HCT116 (cell line): Measurements from ENCODE around the gene TRPM1. TPM values are rescaled to one million over a fixed set of nuclear protein-coding genes. Genes with fewer than 3 reads are reported as not detected.

Source experiments
- ATAC-seq: fragments of 200-7000 bp; cut with Tn5 transposase; 2 replicates; pipeline ENCODE4 v1.9.1; 2020; ENCODE audit warnings: mild to moderate bottlenecking, moderate library complexity
- BruUV-seq: library from RNA; stranded (reverse); fragments of 400-500 nt; replicated peaks from 2 replicates; lab custom pipeline; 2021; lab: Mats Ljungman, UMichigan
- CTCF ChIA-PET: fragments of 300-600 bp; sonication (Branson Sonifier 250); formaldehyde crosslinking; loops from one replicate; lab custom pipeline; 2021; ENCODE audit warnings: antibody characterized with exemption; lab: Charles Lee
- POLR2A ChIA-PET: fragments of 300-600, 350-600 bp; sonication (Branson Sonifier 250); formaldehyde crosslinking; loops from one replicate; lab custom pipeline; 2021; ENCODE audit warnings: antibody characterized with exemption; lab: Charles Lee
- RAD21 ChIA-PET, 2 experiments: fragments of 300-600 bp; sonication (Branson Sonifier 250); formaldehyde crosslinking; loops; one replicate each; lab custom pipeline; 2023; ENCODE audit warnings: low total read pairs in 2 of 2; ENCODE audit not compliant: uncharacterized antibody in 2 of 2, unreplicated experiment in 2 of 2, low non-redundant PET in 1 of 2; lab: Charles Lee
- DNase-seq: peaks from one replicate; pipeline ENCODE4 v3.0.0-alpha.2; 2010; ENCODE audit warnings: low read depth, low spot score
- H2AFZ ChIP-seq: fragments of 200-600 bp; shearing (Covaris generic), sonication (generic); 2 replicates; pipeline ENCODE4 v1.6.1; 2017; ENCODE audit warnings: low read depth, mixed run types, mixed read lengths, antibody characterized with exemption, low read length; ENCODE audit not compliant: poor library complexity, severe bottlenecking
- H3K27ac ChIP-seq: 2 replicates; pipeline ENCODE4 v1.5.1; 2012; ENCODE audit warnings: low read depth, low read length
- H3K27me3 ChIP-seq: fragments of 200-600 bp; sonication (generic); 2 replicates; pipeline ENCODE4 v1.6.1; 2016; ENCODE audit warnings: mixed run types, low read length, mixed read lengths; ENCODE audit not compliant: insufficient read depth
- H3K36me3 ChIP-seq, 2 experiments: fragments of 200-500 bp in 1 of 2; fragments of 200-600 bp in 1 of 2; sonication (Bioruptor generic) in 1 of 2; sonication (generic) in 1 of 2; 2 replicates each; pipeline versions ENCODE4 v1.5.1 to v1.6.1; 2014 to 2016; ENCODE audit warnings: low read length in 2 of 2, inconsistent platforms in 1 of 2, mixed read lengths in 1 of 2, mixed run types in 1 of 2; ENCODE audit not compliant: insufficient read depth in 2 of 2, control insufficient read depth in 1 of 2
- H3K4me1 ChIP-seq, 2 experiments: fragments of 200-600 bp in 1 of 2; sonication (generic) in 1 of 2; 2 replicates each; pipeline versions ENCODE4 v1.5.1 to v1.6.1; 2012 to 2017; ENCODE audit warnings: low read length in 2 of 2, inconsistent platforms in 1 of 2, mild to moderate bottlenecking in 1 of 2, mixed read lengths in 1 of 2, mixed run types in 1 of 2, moderate library complexity in 1 of 2; ENCODE audit not compliant: insufficient read depth in 2 of 2, control insufficient read depth in 1 of 2
- H3K4me2 ChIP-seq: fragments of 200-600 bp; sonication (generic); 2 replicates; pipeline ENCODE4 v1.6.1; 2017; ENCODE audit warnings: mixed run types, low read length, mixed read lengths
- H3K4me3 ChIP-seq, 2 experiments: fragments of 200-600 bp in 1 of 2; sonication (generic) in 1 of 2; replicated peaks in 1 of 2; 2 replicates each; pipeline ENCODE4 v1.5.1; 2011 to 2016; ENCODE audit warnings: low read length in 2 of 2, control low read depth in 1 of 2, low read depth in 1 of 2, mild to moderate bottlenecking in 1 of 2, mixed read lengths in 1 of 2, mixed run types in 1 of 2
- H3K79me2 ChIP-seq: fragments of 200-600 bp; sonication (generic); 2 replicates; pipeline ENCODE4 v1.6.1; 2017; ENCODE audit warnings: mild to moderate bottlenecking, mixed run types, low read length, moderate library complexity, mixed read lengths; ENCODE audit not compliant: insufficient read depth
- H3K9ac ChIP-seq: fragments of 200-600 bp; sonication (generic); 2 replicates; pipeline ENCODE4 v1.6.1; 2016; ENCODE audit warnings: low read length, mixed read lengths
- H3K9me2 ChIP-seq: fragments of 200-600 bp; sonication (generic), shearing (Covaris generic); 2 replicates; pipeline ENCODE4 v1.6.1; 2017; ENCODE audit warnings: mixed run types, mild to moderate bottlenecking, moderate library complexity; ENCODE audit not compliant: insufficient read depth
- H3K9me3 ChIP-seq, 2 experiments: fragments of 200-500 bp in 1 of 2; fragments of 200-600 bp in 1 of 2; sonication (Bioruptor generic) in 1 of 2; sonication (generic) in 1 of 2; 2 replicates each; pipeline ENCODE4 v1.6.1; 2014 to 2017; ENCODE audit warnings: low read length in 2 of 2, mixed read lengths in 2 of 2, inconsistent platforms in 1 of 2, low read depth in 1 of 2, mild to moderate bottlenecking in 1 of 2, mixed run types in 1 of 2, moderate library complexity in 1 of 2; ENCODE audit not compliant: control insufficient read depth in 1 of 2, insufficient read depth in 1 of 2
- H4K20me1 ChIP-seq: fragments of 200-600 bp; sonication (generic), shearing (Covaris generic); 2 replicates; pipeline ENCODE4 v1.6.1; 2017; ENCODE audit warnings: mixed run types, mild to moderate bottlenecking, moderate library complexity; ENCODE audit not compliant: insufficient read depth
- EGR1 ChIP-seq: IDR thresholded peaks from 2 replicates; pipeline ENCODE4 v1.6.1; 2012; ENCODE audit warnings: low read depth
- FOSL1 ChIP-seq: IDR thresholded peaks from 2 replicates; pipeline ENCODE4 v1.6.1; 2012; ENCODE audit warnings: low read depth
- JUND ChIP-seq: IDR thresholded peaks from 2 replicates; pipeline ENCODE4 v1.6.1; 2012
- POLR2AphosphoS5 ChIP-seq: IDR thresholded peaks from 2 replicates; pipeline ENCODE4 v1.6.1; 2011; ENCODE audit warnings: mild to moderate bottlenecking, low read depth, low read length, moderate library complexity
- RAD21 ChIP-seq: IDR thresholded peaks from 2 replicates; pipeline ENCODE4 v1.6.1; 2012; ENCODE audit warnings: low read depth, mild to moderate bottlenecking
- SIN3A ChIP-seq: IDR thresholded peaks from 2 replicates; pipeline ENCODE4 v1.6.1; 2012; ENCODE audit warnings: low read depth
- SP1 ChIP-seq: IDR thresholded peaks from 2 replicates; pipeline ENCODE4 v1.6.1; 2012; ENCODE audit warnings: low read depth
- TCF7L2 ChIP-seq: IDR thresholded peaks from 2 replicates; pipeline ENCODE4 v1.7.0; 2011; ENCODE audit warnings: borderline replicate concordance, inconsistent platforms; ENCODE audit not compliant: insufficient read depth, insufficient read length; ENCODE audit errors: extremely low read depth
- YY1 ChIP-seq: IDR thresholded peaks from 2 replicates; pipeline ENCODE4 v1.6.1; 2011; ENCODE audit warnings: low read length, low read depth, moderate library complexity, mild to moderate bottlenecking; ENCODE audit not compliant: insufficient replicate concordance; ENCODE audit errors: extremely low read depth
- ZFX ChIP-seq: fragments of 450-650 bp; IDR thresholded peaks from 2 replicates; pipeline ENCODE4 v1.6.1; 2017
- ZNF274 ChIP-seq: fragments of 200-500 bp; sonication (Bioruptor generic); IDR thresholded peaks from 2 replicates; pipeline ENCODE4 v1.6.1; 2014; ENCODE audit warnings: mild to moderate bottlenecking, low read depth, low read length, inconsistent platforms
- intact Hi-C: fragments of 100-400 bp; cut with micrococcal nuclease; formaldehyde crosslinking; loops from 2 replicates; pipeline ENCODE4 v1.10.0; 2022
- total RNA-seq: library from RNA; stranded (reverse); gene quantifications from one replicate; pipeline ENCODE4 v1.2.1, GENCODE V29; 2021; ENCODE audit not compliant: unreplicated experiment
- TF ChIP-seq, protein P1 (sequence below): IDR thresholded peaks from 2 replicates; pipeline ENCODE4 v1.6.1; 2012
- TF ChIP-seq, protein P2 (sequence below): IDR thresholded peaks from 2 replicates; pipeline ENCODE4 v1.6.1; 2012

The TRPM1 gene
- total RNA-seq, 1 experiment from 2014 or later, result not detected

DNA sequence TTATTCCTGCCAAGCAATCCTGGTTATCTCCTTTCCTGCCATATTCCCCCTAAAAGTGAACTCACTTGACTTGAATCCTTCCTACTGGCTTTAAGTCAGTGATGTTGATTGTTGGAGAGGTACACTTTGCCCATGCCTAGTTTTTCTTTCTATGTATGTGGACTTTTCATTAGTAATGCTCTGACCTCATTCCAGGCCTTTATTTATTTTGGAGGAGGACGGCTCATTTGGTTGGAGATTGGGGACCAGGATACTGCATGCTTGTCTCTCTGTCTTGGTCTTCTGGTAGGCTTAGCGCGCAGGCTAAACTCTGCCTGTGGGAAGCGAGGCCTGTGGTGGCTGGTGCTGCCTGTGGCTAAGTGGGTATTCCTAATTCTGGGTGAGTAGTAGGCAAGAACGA, 81.0 kb downstream of the TRPM1 start:
- no peak overlapping the region for H3K9ac ChIP-seq
- no peaks in the 10 kb centered on the region for H3K27me3 ChIP-seq
- intact Hi-C loops, result no loop called here
- no TSS peak for BruUV-seq
- CTCF ChIA-PET, result no interaction called here
- H3K9me3 ChIP-seq, result no peaks in the 10 kb centered on the region
- ATAC-seq, result no peak
- no peak for DNase-seq
- no peak overlapping the region for H3K4me2 ChIP-seq
- RAD21 ChIA-PET, result no interaction called here
- no peaks in the 10 kb centered on the region for H3K79me2 ChIP-seq
- TF ChIP-seq, protein P1, sequence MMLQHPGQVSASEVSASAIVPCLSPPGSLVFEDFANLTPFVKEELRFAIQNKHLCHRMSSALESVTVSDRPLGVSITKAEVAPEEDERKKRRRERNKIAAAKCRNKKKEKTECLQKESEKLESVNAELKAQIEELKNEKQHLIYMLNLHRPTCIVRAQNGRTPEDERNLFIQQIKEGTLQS, result no peak
- no peak for TF ChIP-seq FOSL1
- no peak for TF ChIP-seq POLR2AphosphoS5
- no peak for TF ChIP-seq EGR1
- no peak for TF ChIP-seq JUND
- no peak for TF ChIP-seq RAD21
- no peak for TF ChIP-seq ZNF274
- TF ChIP-seq SIN3A, result no peak
- TF ChIP-seq YY1, result no peak
- no peak for TF ChIP-seq ZFX
- TF ChIP-seq SP1, result no peak
- POLR2A ChIA-PET, result no interaction called here
- H3K9me2 ChIP-seq, result no peaks in the 10 kb centered on the region
- H3K27ac ChIP-seq, result no peak overlapping the region
- H3K4me1 ChIP-seq, result peaks cover 6 to 23% of the 10 kb centered on the region in 2 experiments
- H2AFZ ChIP-seq, result no peak overlapping the region
- H4K20me1 ChIP-seq, result no peaks in the 10 kb centered on the region
- no peaks in the 10 kb centered on the region for H3K36me3 ChIP-seq
- H3K4me3 ChIP-seq, result no peak overlapping the region

DNA sequence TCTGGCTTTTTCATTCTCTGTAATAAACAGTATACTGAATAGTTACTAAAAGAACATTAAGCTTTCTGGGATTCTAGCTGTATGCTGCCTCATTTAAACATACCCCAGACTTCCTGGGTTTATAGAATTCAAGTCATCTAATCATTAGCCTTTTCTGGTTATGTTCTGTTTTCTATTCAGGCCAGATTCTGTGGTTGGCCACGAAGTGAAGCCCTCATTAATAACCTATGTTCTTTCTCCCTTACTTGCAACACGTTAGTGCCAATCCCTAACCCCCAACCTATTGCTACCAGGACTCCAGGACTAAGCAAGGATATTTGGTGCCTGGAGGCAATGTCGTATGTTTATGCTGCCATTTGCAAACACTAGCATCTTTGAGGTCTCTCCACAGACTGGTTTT, 81.5 kb downstream of the TRPM1 start:
- Histone ChIP-seq H3K9ac (no peak overlapping the region), H3K27me3 (no peaks in the 10 kb centered on the region), H3K9me3 (no peaks in the 10 kb centered on the region), H3K4me3 (no peak overlapping the region), H3K4me2 (no peak overlapping the region), H3K9me2 (no peaks in the 10 kb centered on the region), H4K20me1 (no peaks in the 10 kb centered on the region), H3K36me3 (no peaks in the 10 kb centered on the region), H2AFZ (no peak overlapping the region), H3K27ac (no peak overlapping the region), H3K79me2 (no peaks in the 10 kb centered on the region)
- ChIA-PET RAD21 (no interaction called here), POLR2A (no interaction called here), CTCF (no interaction called here)
- no peak for DNase-seq
- no peak for ATAC-seq
- intact Hi-C loops, result no loop called here
- no TSS peak for BruUV-seq
- no peak for TF ChIP-seq RAD21
- TF ChIP-seq, protein P2, sequence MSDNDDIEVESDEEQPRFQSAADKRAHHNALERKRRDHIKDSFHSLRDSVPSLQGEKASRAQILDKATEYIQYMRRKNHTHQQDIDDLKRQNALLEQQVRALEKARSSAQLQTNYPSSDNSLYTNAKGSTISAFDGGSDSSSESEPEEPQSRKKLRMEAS, result no peak
- no peak for TF ChIP-seq TCF7L2
- TF ChIP-seq, all 23 proteins: peak for 0
- H3K4me1 ChIP-seq, result peaks cover 6 to 22% of the 10 kb centered on the region in 2 experiments
